NCI-H510A treated with DMSO at 0.1 percent for 48 hours (cell line): ENCODE data around the gene DHFR2.
"Not testable (repeated sequence)": the region's sequence is repeated elsewhere in the genome, so short reads cannot be mapped to it uniquely, and the experiment has no call there.

ENCODE experiments used
- DNase-seq: peaks from one replicate; lab custom pipeline; 2025; lab: John Stamatoyannopoulos, UW

DHFR2 gene

DNA sequence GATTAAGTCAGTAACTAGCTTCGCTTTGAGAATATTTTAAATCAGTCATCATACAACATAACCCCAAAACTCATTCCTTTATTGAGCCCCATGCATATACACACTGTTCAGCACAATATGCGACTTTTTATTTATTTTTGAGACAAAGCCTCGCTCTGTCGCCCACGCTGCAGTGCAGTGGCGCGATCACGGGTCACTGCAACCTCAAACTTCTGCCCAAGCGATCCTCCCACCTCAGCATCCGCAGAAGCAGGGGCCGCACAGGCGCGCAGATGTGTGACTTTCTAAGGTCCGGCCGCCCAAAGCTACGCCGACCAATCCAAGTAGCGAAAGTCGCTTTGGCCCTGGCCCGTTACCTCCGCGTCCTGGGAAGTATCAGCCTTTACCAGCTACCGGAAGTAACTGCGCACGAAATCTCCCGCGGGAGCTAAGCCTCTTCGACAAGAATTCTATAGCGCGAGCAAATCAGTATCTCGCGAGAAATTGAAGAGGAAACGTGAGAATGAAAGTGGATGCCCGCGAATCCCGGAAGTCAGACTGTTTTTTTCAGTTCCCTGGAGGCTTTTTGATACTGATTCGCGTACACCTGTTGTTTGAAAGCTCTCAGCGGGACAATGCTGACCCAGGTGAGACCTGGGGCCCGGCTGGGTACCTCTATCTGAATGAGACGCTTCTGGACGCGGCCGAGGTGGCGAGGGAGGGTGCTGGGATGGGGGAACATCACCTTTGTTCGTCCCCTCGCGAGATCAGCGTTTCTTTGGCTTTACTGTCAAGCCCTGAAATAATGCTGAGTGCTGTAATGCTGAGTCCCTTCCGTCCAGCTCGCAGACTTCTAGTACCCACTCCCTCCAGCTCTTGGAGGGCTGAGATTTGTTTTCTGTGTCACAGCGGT lies at the start of gene DHFR2, which contains the start of gene NSUN3:
Gene DHFR2, minus strand, starts transcription at position 404 of the 892 bp plus-strand sequence. CDS start 1,405 bp downstream, outside the sequence.
Gene NSUN3, plus strand, starts transcription at position 549 of the 892 bp plus-strand sequence. Its CDS starts 66 bp downstream, at position 615.
- DNase-seq: peak; percentile 83

- DNase-seq: no peak
Observed at GRCh38 chr3:94110854-94111253, 48.1 kb upstream of the DHFR2 start.

- DNase-seq: not testable (repeated sequence)
Observed at GRCh38 chr3:94110232-94110631, 47.5 kb upstream of the DHFR2 start.

GRCh38 chr3:94106268-94106667 lies 43.6 kb upstream of the DHFR2 start:
- no peak for DNase-seq

DNA sequence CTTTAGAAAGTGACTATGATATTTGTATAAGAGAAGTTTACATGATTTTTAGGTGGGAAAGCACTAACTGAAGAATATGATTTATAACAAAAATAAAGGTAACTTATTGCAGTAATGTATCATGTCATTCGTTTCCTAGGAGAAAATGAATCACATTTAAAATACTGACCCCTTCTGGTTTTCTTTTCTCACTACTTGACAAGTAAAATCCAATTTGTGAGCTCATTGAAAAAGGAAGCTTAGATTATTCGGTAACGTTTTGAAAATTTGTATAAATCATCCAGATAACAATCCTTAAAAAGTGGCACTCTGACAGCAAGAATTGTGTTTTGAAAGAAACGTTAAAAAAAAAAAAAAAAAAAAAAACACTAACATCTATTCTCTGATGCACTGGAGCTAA lies 39.1 kb upstream of the DHFR2 start:
- DNase-seq: no peak

- no peak for DNase-seq
Observed at GRCh38 chr3:94099311-94099710, 36.6 kb upstream of the DHFR2 start.

GRCh38 chr3:94098452-94098851 lies 35.7 kb upstream of the DHFR2 start:
- DNase-seq: no peak

GRCh38 chr3:94095111-94095510 lies 32.4 kb upstream of the DHFR2 start:
- DNase-seq: no peak

DNA sequence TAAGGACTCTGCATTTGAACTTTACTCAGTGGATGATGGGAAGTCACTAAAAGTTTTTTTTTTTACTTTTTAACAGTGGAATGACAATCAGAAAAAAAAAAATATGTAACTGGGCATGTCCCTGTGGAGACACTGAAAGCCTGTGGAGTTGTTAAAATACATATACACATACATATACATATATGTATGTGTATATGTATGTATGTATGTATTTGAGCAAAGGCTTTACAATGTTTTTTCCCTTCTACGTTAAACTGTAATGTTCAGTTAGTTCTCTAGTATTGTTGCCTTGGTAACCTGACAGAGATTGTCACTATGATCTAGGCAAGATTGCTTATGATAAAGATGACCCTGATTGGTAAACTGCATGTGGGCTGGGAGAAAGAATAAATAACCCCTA lies 30.4 kb upstream of the DHFR2 start:
- DNase-seq: no peak

DNA sequence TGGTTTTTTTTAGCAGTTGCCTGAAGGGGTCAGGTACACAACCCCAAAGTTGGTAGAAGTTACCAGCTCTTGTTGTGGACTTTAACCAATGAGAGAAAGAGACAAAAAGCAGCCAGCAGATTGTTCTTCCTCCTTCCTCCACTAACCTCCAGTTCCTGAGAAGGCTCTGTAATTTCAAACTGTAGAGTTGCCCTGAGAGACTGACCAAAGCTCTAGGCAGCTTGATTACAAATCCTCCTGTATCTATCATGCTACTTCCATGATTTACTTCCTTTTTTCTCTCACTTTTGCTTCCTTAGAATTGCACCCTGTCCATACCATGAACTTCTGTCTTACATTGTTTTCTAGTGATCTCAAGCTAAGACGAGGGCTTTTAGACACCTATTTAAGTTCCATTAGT lies 29.4 kb upstream of the DHFR2 start:
- DNase-seq: no peak

DNA sequence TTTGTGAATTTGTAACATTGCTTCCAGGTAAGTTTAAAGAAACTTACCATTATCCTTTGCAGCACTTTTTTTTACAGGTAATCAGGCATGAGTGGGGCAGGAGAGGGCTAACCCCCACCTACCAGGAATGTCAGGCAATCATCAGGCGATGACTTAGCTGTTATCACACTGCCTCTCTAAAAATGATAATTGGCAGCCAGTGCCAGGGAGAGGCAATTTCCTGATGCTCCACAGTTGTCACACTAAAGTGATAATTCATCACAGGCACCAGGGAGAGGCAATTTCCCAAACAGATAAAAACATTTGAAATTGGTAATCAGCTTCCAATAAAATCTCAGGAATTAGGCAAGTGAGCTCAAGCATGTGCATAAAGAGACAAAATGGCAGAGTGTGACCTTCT lies 26.4 kb upstream of the DHFR2 start:
- DNase-seq: no peak

GRCh38 chr3:94083261-94083660 lies 20.5 kb upstream of the DHFR2 start:
- DNase-seq: no peak

DNA sequence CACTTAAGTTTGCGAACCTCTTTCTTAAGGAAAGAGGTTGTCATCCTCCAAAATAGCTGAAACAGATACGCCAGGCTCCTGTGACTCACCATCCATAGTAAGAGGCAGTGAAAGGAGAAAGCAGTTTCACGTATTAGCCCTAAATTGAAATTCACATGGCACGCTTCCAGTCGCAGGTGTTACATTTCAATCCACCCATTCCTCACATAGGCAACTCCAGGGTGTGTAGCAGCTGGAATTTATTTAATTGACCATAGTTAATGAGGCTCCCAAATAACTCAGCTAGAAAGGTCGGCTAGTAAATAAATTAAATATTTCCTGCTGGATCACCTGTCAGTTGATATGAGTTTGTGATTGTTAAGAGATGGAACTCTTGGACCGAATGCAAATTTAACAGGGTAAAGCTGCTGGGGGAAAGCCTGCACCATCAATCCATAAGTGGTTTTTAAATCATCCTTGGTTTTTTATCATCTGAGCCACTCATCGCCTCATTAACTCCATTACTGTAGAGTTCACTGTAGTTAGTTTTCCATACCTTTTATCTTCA lies 19.7 kb upstream of the DHFR2 start:
- no peak for DNase-seq

DNA sequence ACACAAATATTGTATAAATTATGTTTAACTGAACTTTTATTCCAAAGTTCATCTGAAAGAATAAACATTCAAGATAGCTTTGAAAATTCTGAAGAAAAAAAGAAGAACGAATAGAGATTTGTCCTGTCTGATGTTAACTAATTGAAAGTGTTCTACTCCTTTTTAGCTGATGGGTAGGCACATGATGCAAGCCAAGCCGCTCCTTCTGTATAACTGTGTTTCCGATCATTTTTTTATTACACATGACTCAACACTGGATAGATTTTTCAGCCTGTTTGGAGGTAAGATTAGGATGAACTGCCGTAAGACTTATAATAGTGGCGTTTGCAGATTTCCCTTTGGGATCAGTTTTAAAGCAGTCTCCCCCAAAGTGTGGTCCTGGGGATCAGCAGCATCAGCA lies 19.2 kb upstream of the DHFR2 start:
- no peak for DNase-seq

DNA sequence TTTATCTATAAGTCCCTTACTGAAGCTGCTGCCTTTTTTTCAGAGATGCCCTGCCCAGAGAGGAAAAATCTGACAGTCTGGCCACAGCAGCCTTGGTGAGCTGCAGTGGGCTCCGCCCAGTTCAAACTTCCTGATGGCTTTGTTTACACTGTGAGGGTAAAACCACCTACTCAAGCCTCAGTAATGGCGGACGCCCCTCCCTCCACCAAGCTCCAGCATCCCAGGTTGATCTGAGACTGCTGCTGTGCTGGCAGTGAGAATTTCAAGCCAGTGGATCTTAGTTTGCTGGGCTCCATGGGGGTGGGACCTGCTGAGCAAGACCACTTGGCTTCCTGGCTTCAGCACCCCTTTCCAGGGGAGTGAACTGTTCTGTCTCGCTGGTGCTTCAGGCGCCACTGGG lies 17.8 kb upstream of the DHFR2 start:
- peak; percentile 12 for DNase-seq

DNA sequence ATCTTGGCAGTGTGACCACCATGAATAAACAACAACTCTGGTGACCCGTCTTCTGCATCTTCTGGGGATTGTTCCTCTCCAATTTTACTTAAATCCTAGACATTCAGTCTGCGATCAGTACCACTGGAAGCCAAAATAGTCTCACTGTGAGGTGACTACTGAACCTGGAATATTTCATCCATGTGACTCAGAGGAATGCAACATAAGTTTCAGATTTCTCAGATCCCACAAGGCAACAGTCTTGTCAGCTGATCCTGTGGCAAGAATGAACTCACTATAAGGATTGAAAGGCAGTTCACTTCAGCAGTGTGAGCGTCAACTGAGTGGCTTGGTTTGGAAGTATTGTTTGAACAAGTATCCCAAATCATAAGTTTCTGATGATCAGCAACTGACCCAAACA lies 13.3 kb upstream of the DHFR2 start:
- DNase-seq: no peak

- DNase-seq: no peak
Observed at GRCh38 chr3:94071713-94072284, 9.1 kb upstream of the DHFR2 start.

DNA sequence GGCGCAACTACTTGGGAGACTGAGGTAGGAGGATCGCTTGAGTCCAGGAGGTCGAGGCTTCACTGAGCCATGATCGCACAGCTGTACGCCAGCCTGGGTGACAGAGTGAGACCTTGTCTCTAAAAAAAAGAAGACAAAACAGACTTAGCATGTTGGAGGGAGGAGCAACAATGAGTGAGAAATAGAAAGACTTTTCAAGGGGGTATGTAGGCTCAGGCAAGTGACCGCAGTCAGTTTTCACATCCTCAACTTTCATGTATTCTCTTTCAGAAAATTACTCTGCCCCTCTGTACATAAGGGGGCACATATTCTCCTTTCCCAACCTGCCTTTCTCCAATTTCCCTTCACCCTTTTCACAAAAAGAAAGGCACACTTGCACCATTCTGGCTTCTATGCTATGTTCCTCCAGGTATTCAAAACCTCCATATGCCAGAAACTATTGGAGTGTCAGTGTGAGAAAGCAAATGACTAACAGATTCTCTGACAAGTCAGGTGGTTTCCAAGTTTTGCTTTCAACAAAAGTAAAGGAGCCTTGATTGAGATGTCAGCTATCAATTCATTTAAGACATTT lies 7.7 kb upstream of the DHFR2 start:
- DNase-seq: no peak

- DNase-seq: peak; percentile 8
Observed at GRCh38 chr3:94069194-94069813, 6.6 kb upstream of the DHFR2 start.

- no peak for DNase-seq
Observed at GRCh38 chr3:94066506-94067500, 4.1 kb upstream of the DHFR2 start.
